ENCODE measurements around the gene KLHL40. TPM values are rescaled to one million over a fixed set of nuclear protein-coding genes. Genes with fewer than 3 reads are reported as not detected.

KLHL40 gene
- total and polyA plus RNA-seq, 10 of the 15 experiments (the other 5 are each of a cell fraction or from before 2014, with no cell fraction given) = not detected

DNA sequence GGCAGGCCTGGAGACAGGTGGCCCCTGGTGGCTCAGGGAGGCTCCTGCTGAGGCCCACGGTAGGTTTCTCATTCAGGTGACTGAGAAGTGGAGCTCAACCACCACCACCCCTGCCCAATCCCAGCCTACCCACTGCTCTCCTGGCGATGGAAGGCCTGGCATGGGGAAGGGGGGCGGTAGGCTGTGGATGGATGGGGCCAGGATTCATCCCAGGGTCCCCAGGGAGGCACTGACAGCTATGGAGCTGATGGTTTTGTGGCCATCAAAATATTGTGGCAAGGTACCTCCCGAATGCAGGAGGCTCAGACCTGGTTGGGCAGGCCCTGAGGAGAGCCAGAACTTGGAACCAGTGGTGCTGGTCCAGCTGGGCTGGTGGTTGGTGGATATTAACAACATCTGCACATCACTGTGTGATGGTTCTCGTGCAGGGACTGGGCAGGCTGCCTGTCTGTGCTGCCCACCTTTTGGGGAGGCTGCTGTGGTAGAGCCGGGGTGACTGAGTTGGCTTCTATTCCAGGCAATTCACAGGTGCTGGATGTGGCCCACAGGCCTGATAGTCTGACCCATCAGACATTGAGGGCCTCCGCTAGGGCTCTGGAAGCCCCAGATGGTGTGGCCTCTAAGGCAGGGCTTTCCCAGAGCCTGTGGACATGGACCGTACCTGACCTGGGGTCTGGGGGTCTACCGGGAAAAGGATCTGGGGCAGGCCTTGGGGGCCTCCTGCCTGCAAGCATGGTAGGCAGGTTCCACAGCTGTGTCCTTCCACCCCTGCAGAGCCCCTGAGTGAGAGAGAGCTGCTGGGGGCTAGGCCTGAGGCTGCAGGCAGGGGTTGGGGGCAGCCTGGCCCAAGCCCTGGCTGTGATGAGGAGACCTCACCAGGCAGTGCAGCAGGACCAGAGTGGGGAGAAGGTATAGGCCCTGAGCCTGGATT is 28.4 kb upstream of the KLHL40 start:
- SMC1A ChIA-PET (ENCODE audit: uncharacterized antibody, unreplicated experiment) = no interaction called here
- Histone ChIP-seq H3K36me3 (ENCODE audit: control insufficient read depth in 2 of 2, insufficient read depth in 2 of 2, low read length in 1 of 2) (no peaks in the 10 kb centered on the region; a peak in 1 of 4 replicates), H3K4me2 (ENCODE audit: control insufficient read depth, insufficient read depth) (no peak overlapping the region), H3K4me3 (no peak overlapping the region), H3K27me3 (replicated peaks in 1 of 2; ENCODE audit: control insufficient read depth in 2 of 2, insufficient read depth in 2 of 2, low read length in 1 of 2) (no peaks in the 10 kb centered on the region), H2AFZ (ENCODE audit: control insufficient read depth, low read depth, low read length) (no peak overlapping the region), H3K4me1 (ENCODE audit: control insufficient read depth, insufficient read depth, low read length) (peaks cover 17% of the 10 kb centered on the region), H3K79me2 (ENCODE audit: control insufficient read depth, insufficient read depth, low read length) (no peaks in the 10 kb centered on the region; the same call in 1 of the 2 replicates), H4K20me1 (ENCODE audit: control insufficient read depth, insufficient read depth) (no peaks in the 10 kb centered on the region), H3K27ac (ENCODE audit: control insufficient read depth, insufficient read depth) (no peak overlapping the region), H3K9ac (ENCODE audit: control insufficient read depth, insufficient read depth, low read length) (no peak overlapping the region), H3K9me3 (replicated peaks; ENCODE audit: control insufficient read depth, insufficient read depth, low read length) (no peaks in the 10 kb centered on the region)
- CTCF ChIA-PET = no interaction called here
- ATAC-seq (no peak), DNase-seq (ENCODE audit: low read depth, low spot score) (no peak), FAIRE-seq (no peak)
- WGBS (ENCODE audit: insufficient coverage, insufficient replicate concordance, low lambda C conversion rate, missing lambda C conversion rate) = 93% methylated on average over 9 of the region's 9 CpGs
- in situ Hi-C loops (cut with MboI) (no loop called here), intact Hi-C loops (cut with micrococcal nuclease; ENCODE audit: unreplicated experiment) (no loop called here)
- POLR2A ChIA-PET = no interaction called here
- RAD21 ChIA-PET (ENCODE audit: unreplicated experiment) = no interaction called here
- BruUV-seq (replicated peaks) = no TSS peak
- no peak for TF ChIP-seq MYB (IDR thresholded peaks at IDR 0.05; ENCODE audit: borderline replicate concordance, low read depth, low read length)
- TF ChIP-seq, protein P1, sequence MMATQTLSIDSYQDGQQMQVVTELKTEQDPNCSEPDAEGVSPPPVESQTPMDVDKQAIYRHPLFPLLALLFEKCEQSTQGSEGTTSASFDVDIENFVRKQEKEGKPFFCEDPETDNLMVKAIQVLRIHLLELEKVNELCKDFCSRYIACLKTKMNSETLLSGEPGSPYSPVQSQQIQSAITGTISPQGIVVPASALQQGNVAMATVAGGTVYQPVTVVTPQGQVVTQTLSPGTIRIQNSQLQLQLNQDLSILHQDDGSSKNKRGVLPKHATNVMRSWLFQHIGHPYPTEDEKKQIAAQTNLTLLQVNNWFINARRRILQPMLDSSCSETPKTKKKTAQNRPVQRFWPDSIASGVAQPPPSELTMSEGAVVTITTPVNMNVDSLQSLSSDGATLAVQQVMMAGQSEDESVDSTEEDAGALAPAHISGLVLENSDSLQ (IDR thresholded peaks at IDR 0.05) = no peak
- TF ChIP-seq RFX5 (IDR thresholded peaks at IDR 0.05; ENCODE audit: low read depth, low read length) = no peak
- no peak for TF ChIP-seq HCFC1 (IDR thresholded peaks at IDR 0.05; ENCODE audit: low read length)
- TF ChIP-seq YY1 (IDR thresholded peaks at IDR 0.05; ENCODE audit: low read depth, low read length) = no peak
- no peak for TF ChIP-seq EZH2 (IDR thresholded peaks at IDR 0.05; ENCODE audit: borderline replicate concordance, control insufficient read depth, low read depth, low read length)
- no peak for TF ChIP-seq RBBP5 (conservative IDR thresholded peaks at IDR 0.05)
- no peak for TF ChIP-seq TARDBP (IDR thresholded peaks at IDR 0.05; ENCODE audit: borderline replicate concordance)
- no peak for TF ChIP-seq RELA (IDR thresholded peaks at IDR 0.05; ENCODE audit: borderline replicate concordance, partially characterized antibody)
- no peak for TF ChIP-seq TCF7 (IDR thresholded peaks at IDR 0.05; ENCODE audit: borderline replicate concordance)
- TF ChIP-seq, protein P2, sequence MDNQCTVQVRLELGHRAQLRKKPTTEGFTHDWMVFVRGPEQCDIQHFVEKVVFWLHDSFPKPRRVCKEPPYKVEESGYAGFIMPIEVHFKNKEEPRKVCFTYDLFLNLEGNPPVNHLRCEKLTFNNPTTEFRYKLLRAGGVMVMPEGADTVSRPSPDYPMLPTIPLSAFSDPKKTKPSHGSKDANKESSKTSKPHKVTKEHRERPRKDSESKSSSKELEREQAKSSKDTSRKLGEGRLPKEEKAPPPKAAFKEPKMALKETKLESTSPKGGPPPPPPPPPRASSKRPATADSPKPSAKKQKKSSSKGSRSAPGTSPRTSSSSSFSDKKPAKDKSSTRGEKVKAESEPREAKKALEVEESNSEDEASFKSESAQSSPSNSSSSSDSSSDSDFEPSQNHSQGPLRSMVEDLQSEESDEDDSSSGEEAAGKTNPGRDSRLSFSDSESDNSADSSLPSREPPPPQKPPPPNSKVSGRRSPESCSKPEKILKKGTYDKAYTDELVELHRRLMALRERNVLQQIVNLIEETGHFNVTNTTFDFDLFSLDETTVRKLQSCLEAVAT (IDR thresholded peaks at IDR 0.05) = no peak
- no peak for TF ChIP-seq BACH1 (IDR thresholded peaks at IDR 0.05; ENCODE audit: borderline replicate concordance)
- no peak for TF ChIP-seq STAT1 (conservative IDR thresholded peaks at IDR 0.05)
- TF ChIP-seq MEF2B (IDR thresholded peaks at IDR 0.05; ENCODE audit: partially characterized antibody, poor library complexity, severe bottlenecking) = no peak
- TF ChIP-seq CHD2 (IDR thresholded peaks at IDR 0.05; ENCODE audit: borderline replicate concordance, low read depth, low read length) = no peak
- TF ChIP-seq CEBPB (IDR thresholded peaks at IDR 0.05; ENCODE audit: borderline replicate concordance in 1 of 2, low read depth in 2 of 2, low read length in 2 of 2) = no peak
